ENCODE data around the gene GRM2.

DNA sequence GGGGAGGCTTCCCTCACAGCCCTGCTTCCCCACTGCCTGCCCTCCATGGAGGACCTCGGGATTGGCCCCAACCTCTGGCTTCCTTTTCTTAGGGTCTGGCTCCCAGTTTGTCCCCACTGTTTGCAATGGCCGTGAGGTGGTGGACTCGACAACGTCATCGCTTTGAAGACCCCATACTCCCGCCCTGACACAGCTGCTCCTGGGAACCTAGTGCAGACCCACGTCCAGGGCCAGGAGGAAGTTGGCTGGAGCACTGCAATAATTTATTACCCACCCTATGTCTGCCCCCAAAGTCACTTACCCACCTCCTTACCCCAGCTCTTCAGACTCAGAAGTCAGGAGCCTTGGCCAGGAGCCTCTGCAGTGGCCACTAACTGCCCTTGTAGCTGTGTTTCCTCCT is 11.1 kb downstream of the GRM2 start:
- TF ChIP-seq, protein P1, sequence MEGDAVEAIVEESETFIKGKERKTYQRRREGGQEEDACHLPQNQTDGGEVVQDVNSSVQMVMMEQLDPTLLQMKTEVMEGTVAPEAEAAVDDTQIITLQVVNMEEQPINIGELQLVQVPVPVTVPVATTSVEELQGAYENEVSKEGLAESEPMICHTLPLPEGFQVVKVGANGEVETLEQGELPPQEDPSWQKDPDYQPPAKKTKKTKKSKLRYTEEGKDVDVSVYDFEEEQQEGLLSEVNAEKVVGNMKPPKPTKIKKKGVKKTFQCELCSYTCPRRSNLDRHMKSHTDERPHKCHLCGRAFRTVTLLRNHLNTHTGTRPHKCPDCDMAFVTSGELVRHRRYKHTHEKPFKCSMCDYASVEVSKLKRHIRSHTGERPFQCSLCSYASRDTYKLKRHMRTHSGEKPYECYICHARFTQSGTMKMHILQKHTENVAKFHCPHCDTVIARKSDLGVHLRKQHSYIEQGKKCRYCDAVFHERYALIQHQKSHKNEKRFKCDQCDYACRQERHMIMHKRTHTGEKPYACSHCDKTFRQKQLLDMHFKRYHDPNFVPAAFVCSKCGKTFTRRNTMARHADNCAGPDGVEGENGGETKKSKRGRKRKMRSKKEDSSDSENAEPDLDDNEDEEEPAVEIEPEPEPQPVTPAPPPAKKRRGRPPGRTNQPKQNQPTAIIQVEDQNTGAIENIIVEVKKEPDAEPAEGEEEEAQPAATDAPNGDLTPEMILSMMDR (IDR thresholded peaks at IDR 0.05; ENCODE audit: borderline replicate concordance, extremely low read depth, low read length, poor library complexity, severe bottlenecking), result no peak
- TF ChIP-seq EZH2 (IDR thresholded peaks at IDR 0.05; ENCODE audit: borderline replicate concordance, low read depth, low read length, severe bottlenecking), result no peak

All from DND-41 (cell line).